ENCODE data around the gene FILIP1L. TPM values are rescaled to one million over a fixed set of nuclear protein-coding genes. Genes with fewer than 3 reads are reported as not detected.

The FILIP1L gene
- polyA plus RNA-seq, 3 donors: 0.13 to 0.40 (median 0.25) TPM

GRCh38 chr3:100093831-100094230 lies 20.5 kb downstream of the FILIP1L start:
- H3K27me3 ChIP-seq (ENCODE audit: control insufficient read depth in 2 of 2, insufficient read depth in 2 of 2, low read length in 2 of 2): no peaks in the 10 kb centered on the region
- H3K27ac ChIP-seq (ENCODE audit: low read depth in 1 of 2, low read length in 2 of 2): no peak overlapping the region
- no peak overlapping the region for H3K4me3 Mint-ChIP-seq
- H3K4me1 ChIP-seq (ENCODE audit: control insufficient read depth in 1 of 2, insufficient read depth in 2 of 2, low read length in 2 of 2): peaks cover 6 to 11% of the 10 kb centered on the region in 2 donors
- no peaks in the 10 kb centered on the region for H4K20me1 ChIP-seq (ENCODE audit: insufficient read depth, low read length)
- no peaks in the 10 kb centered on the region for H3K9me3 Mint-ChIP-seq
- no peaks in the 10 kb centered on the region for H3K36me3 ChIP-seq (replicated peaks in 1 of 2; ENCODE audit: control insufficient read depth in 1 of 2, insufficient read depth in 2 of 2, low read length in 2 of 2)
- peaks cover 10% of the 10 kb centered on the region for H3K4me1 Mint-ChIP-seq
- no peak overlapping the region for H3K4me2 ChIP-seq (replicated peaks; ENCODE audit: extremely low read depth, low read length, poor library complexity, severe bottlenecking)
- H2AFZ ChIP-seq (ENCODE audit: insufficient read depth, low read depth, low read length, poor library complexity, severe bottlenecking): no peak overlapping the region
- WGBS (ENCODE audit: insufficient coverage): no CpG with 5 or more reads among the region's 1 CpG
- no peak overlapping the region for H3K9ac ChIP-seq (ENCODE audit: insufficient read depth, low read length, poor library complexity, severe bottlenecking)
- no peaks in the 10 kb centered on the region for H3K36me3 Mint-ChIP-seq
- TF ChIP-seq, protein P1, sequence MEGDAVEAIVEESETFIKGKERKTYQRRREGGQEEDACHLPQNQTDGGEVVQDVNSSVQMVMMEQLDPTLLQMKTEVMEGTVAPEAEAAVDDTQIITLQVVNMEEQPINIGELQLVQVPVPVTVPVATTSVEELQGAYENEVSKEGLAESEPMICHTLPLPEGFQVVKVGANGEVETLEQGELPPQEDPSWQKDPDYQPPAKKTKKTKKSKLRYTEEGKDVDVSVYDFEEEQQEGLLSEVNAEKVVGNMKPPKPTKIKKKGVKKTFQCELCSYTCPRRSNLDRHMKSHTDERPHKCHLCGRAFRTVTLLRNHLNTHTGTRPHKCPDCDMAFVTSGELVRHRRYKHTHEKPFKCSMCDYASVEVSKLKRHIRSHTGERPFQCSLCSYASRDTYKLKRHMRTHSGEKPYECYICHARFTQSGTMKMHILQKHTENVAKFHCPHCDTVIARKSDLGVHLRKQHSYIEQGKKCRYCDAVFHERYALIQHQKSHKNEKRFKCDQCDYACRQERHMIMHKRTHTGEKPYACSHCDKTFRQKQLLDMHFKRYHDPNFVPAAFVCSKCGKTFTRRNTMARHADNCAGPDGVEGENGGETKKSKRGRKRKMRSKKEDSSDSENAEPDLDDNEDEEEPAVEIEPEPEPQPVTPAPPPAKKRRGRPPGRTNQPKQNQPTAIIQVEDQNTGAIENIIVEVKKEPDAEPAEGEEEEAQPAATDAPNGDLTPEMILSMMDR (IDR thresholded peaks at IDR 0.05): no peak
- H3K27me3 Mint-ChIP-seq (ENCODE audit: low read depth in 3 of 3): no peaks in the 10 kb centered on the region
- H3K4me3 ChIP-seq (replicated peaks in 1 of 3; ENCODE audit: low read depth in 2 of 3, low read length in 3 of 3): no peak overlapping the region
- H3K9me3 ChIP-seq (replicated peaks in 1 of 2; ENCODE audit: control insufficient read depth in 1 of 2, insufficient read depth in 1 of 2, low read length in 2 of 2): no peaks in the 10 kb centered on the region
- no peak for DNase-seq
- intact Hi-C loops (cut with micrococcal nuclease): no loop called here
- no peaks in the 10 kb centered on the region for H3K79me2 ChIP-seq (ENCODE audit: insufficient read depth, low read length)
- no peak overlapping the region for H3K27ac Mint-ChIP-seq

- no peaks in the 10 kb centered on the region for H3K27me3 ChIP-seq (ENCODE audit: control insufficient read depth in 2 of 2, insufficient read depth in 2 of 2, low read length in 2 of 2)
- Mint-ChIP-seq H3K27me3 (ENCODE audit: low read depth in 3 of 3) (no peaks in the 10 kb centered on the region), H3K4me3 (no peak overlapping the region), H3K4me1 (peaks cover 10% of the 10 kb centered on the region), H3K27ac (no peak overlapping the region), H3K36me3 (no peaks in the 10 kb centered on the region), H3K9me3 (no peaks in the 10 kb centered on the region)
- TF ChIP-seq, protein P1 (IDR thresholded peaks at IDR 0.05): no peak
- DNase-seq: no peak
- no peak overlapping the region for H3K9ac ChIP-seq (ENCODE audit: insufficient read depth, low read length, poor library complexity, severe bottlenecking)
- H3K4me1 ChIP-seq (ENCODE audit: control insufficient read depth in 1 of 2, insufficient read depth in 2 of 2, low read length in 2 of 2): peaks cover 6 to 11% of the 10 kb centered on the region in 2 donors
- H2AFZ ChIP-seq (ENCODE audit: insufficient read depth, low read depth, low read length, poor library complexity, severe bottlenecking): no peak overlapping the region
- no peaks in the 10 kb centered on the region for H4K20me1 ChIP-seq (ENCODE audit: insufficient read depth, low read length)
- H3K36me3 ChIP-seq (replicated peaks in 1 of 2; ENCODE audit: control insufficient read depth in 1 of 2, insufficient read depth in 2 of 2, low read length in 2 of 2): no peaks in the 10 kb centered on the region
- no peaks in the 10 kb centered on the region for H3K79me2 ChIP-seq (ENCODE audit: insufficient read depth, low read length)
- H3K9me3 ChIP-seq (replicated peaks in 1 of 2; ENCODE audit: control insufficient read depth in 1 of 2, insufficient read depth in 1 of 2, low read length in 2 of 2): no peaks in the 10 kb centered on the region
- no peak overlapping the region for H3K4me2 ChIP-seq (replicated peaks; ENCODE audit: extremely low read depth, low read length, poor library complexity, severe bottlenecking)
- no peak overlapping the region for H3K4me3 ChIP-seq (replicated peaks in 1 of 3; ENCODE audit: low read depth in 2 of 3, low read length in 3 of 3)
- no peak overlapping the region for H3K27ac ChIP-seq (ENCODE audit: low read depth in 1 of 2, low read length in 2 of 2)
- intact Hi-C loops (cut with micrococcal nuclease): loop anchor here in 1 of 2 donors (2.0 kb wide), 1 partner anchor 14 kb away; no protein-coding TSS in a partner anchor
These were observed 23.7 kb downstream of the FILIP1L start for GRCh38 chr3:100090669-100091005.

All from CD14-positive monocyte (primary cell).